ENCODE results near the gene PRSS33. TPM values are rescaled to one million over a fixed set of nuclear protein-coding genes. Genes with fewer than 3 reads are reported as not detected.

Gene PRSS33
- total and polyA plus RNA-seq, 9 of the 15 experiments (the other 6 are each of a cell fraction or from before 2014, with no cell fraction given), result not detected

GRCh38 chr16:2777231-2777902 lies 10.0 kb downstream of the PRSS33 start, which contains the start of gene ELOB (continued):
- TF ChIP-seq YY1 (IDR thresholded peaks at IDR 0.05; ENCODE audit: borderline replicate concordance in 1 of 3, control insufficient read depth in 1 of 3, extremely low read depth in 1 of 3, insufficient read depth in 3 of 3, insufficient read length in 1 of 3, insufficient replicate concordance in 2 of 3, low read depth in 1 of 3, low read length in 2 of 3) (peak; percentile 93 to 98 (median 95)), PCBP2 (IDR thresholded peaks at IDR 0.05; ENCODE audit: low read depth, low read length, poor library complexity, severe bottlenecking) (no peak), CHD2 (IDR thresholded peaks at IDR 0.05; ENCODE audit: low read depth, low read length) (no peak), ZNF146 (CRISPR knock-in tag; IDR thresholded peaks at IDR 0.05; ENCODE audit: unreplicated experiment) (no peak), CEBPB (tag; IDR thresholded peaks at IDR 0.05) (no peak), ILK (tag; IDR thresholded peaks at IDR 0.05; ENCODE audit: borderline replicate concordance, low read depth) (no peak), ZMIZ1 (IDR thresholded peaks at IDR 0.05; ENCODE audit: low read depth in 2 of 2, low read length in 2 of 2) (no peak), ETV1 (tag; conservative IDR thresholded peaks at IDR 0.05; ENCODE audit: low read depth) (no peak), ZNF143 (CRISPR knock-in tag; IDR thresholded peaks at IDR 0.05) (peak; percentile 74), MNT (conservative IDR thresholded peaks at IDR 0.05) (peak in 1 of 2 experiments; percentile 35; a peak in 2 of 4 replicates), FOXA3 (CRISPR knock-in tag; conservative IDR thresholded peaks at IDR 0.05 in 1 of 2, IDR thresholded peaks at IDR 0.05 in 1 of 2) (no peak)

Measured in K562 (cell line).